H9 (cell line): ENCODE data around the gene CLEC4C. TPM values are rescaled to one million over a fixed set of nuclear protein-coding genes. Genes with fewer than 3 reads are reported as not detected.

Experiments
- DNase-seq: peaks from one replicate; pipeline ENCODE4 v3.0.0-alpha.2; 2017
- H2AFZ ChIP-seq: one replicate; pipeline ENCODE4 v1.6.1; 2013; ENCODE audit warnings: mild to moderate bottlenecking, low read length, control low read depth, moderate library complexity
- H2AK5ac ChIP-seq: 2 replicates; pipeline ENCODE4 v1.6.1; 2013; ENCODE audit warnings: low read length, control low read depth, mixed read lengths; ENCODE audit not compliant: insufficient read length
- H2BK120ac ChIP-seq: one replicate; pipeline ENCODE4 v1.6.1; 2013; ENCODE audit warnings: low read depth, mild to moderate bottlenecking, low read length, control low read depth, inconsistent platforms; ENCODE audit not compliant: poor library complexity, severe bottlenecking
- H2BK12ac ChIP-seq: 2 replicates; pipeline ENCODE4 v1.6.1; 2013; ENCODE audit warnings: low read length, control low read depth, mixed read lengths, low read depth; ENCODE audit not compliant: insufficient read length
- H2BK15ac ChIP-seq: 2 replicates; pipeline ENCODE4 v1.6.1; 2013; ENCODE audit warnings: low read depth, low read length, control low read depth
- H2BK20ac ChIP-seq: one replicate; pipeline ENCODE4 v1.6.1; 2013; ENCODE audit warnings: low read depth, mild to moderate bottlenecking, low read length, control low read depth, inconsistent platforms; ENCODE audit not compliant: poor library complexity, severe bottlenecking
- H2BK5ac ChIP-seq: 2 replicates; pipeline ENCODE4 v1.6.1; 2013; ENCODE audit warnings: low read length, control low read depth, mixed read lengths; ENCODE audit not compliant: insufficient read length
- H3K14ac ChIP-seq: 2 replicates; pipeline ENCODE4 v1.6.1; 2013; ENCODE audit warnings: low read length, control low read depth; ENCODE audit not compliant: insufficient read depth
- H3K18ac ChIP-seq: 2 replicates; pipeline ENCODE4 v1.6.1; 2013; ENCODE audit warnings: low read depth, mild to moderate bottlenecking, mixed read lengths, low read length, control low read depth; ENCODE audit not compliant: insufficient read length
- H3K23ac ChIP-seq: 2 replicates; pipeline ENCODE4 v1.6.1; 2013; ENCODE audit warnings: low read length, control low read depth, mixed read lengths, low read depth; ENCODE audit not compliant: insufficient read length
- H3K23me2 ChIP-seq: 2 replicates; pipeline ENCODE4 v1.6.1; 2013; ENCODE audit warnings: low read depth, mild to moderate bottlenecking, mixed read lengths, low read length, control low read depth; ENCODE audit not compliant: insufficient read length, poor library complexity, severe bottlenecking
- H3K27ac ChIP-seq: 2 replicates; pipeline ENCODE4 v1.5.1; 2013; ENCODE audit warnings: low read length, control low read depth, mixed read lengths, low read depth; ENCODE audit not compliant: insufficient read length
- H3K27me3 ChIP-seq: 2 replicates; pipeline ENCODE4 v1.6.1; 2013; ENCODE audit warnings: low read length, control low read depth, inconsistent platforms; ENCODE audit not compliant: insufficient read depth
- H3K4ac ChIP-seq: 2 replicates; pipeline ENCODE4 v1.6.1; 2013; ENCODE audit warnings: low read depth, mild to moderate bottlenecking, control low read depth, inconsistent platforms, low read length, moderate library complexity
- H3K4me1 ChIP-seq: 2 replicates; pipeline ENCODE4 v1.6.1; 2013; ENCODE audit warnings: low read length, control low read depth, inconsistent platforms; ENCODE audit not compliant: insufficient read depth
- H3K4me2 ChIP-seq: 2 replicates; pipeline ENCODE4 v1.6.1; 2013; ENCODE audit warnings: low read length, control low read depth, mixed read lengths; ENCODE audit not compliant: insufficient read length, insufficient read depth
- H3K56ac ChIP-seq: 2 replicates; pipeline ENCODE4 v1.6.1; 2013; ENCODE audit warnings: low read depth, mild to moderate bottlenecking, mixed read lengths, low read length, control low read depth; ENCODE audit not compliant: insufficient read length
- H3K79me1 ChIP-seq: 2 replicates; pipeline ENCODE4 v1.6.1; 2013; ENCODE audit warnings: low read depth, mild to moderate bottlenecking, moderate library complexity, low read length, control low read depth, inconsistent platforms; ENCODE audit not compliant: insufficient read depth, poor library complexity, severe bottlenecking
- H3K79me2 ChIP-seq: 2 replicates; pipeline ENCODE4 v1.6.1; 2013; ENCODE audit warnings: low read length, control low read depth, inconsistent platforms; ENCODE audit not compliant: insufficient read depth
- H3K9ac ChIP-seq: 2 replicates; pipeline ENCODE4 v1.6.1; 2013; ENCODE audit warnings: low read length, control low read depth, mixed read lengths; ENCODE audit not compliant: insufficient read length; ENCODE audit errors: extremely low read depth
- H3K9me3 ChIP-seq: one replicate; pipeline ENCODE4 v1.6.1; 2013; ENCODE audit warnings: low read depth, low read length, inconsistent platforms; ENCODE audit not compliant: control insufficient read depth
- H3T11ph ChIP-seq: one replicate; pipeline ENCODE4 v1.6.1; 2013; ENCODE audit warnings: mild to moderate bottlenecking, low read length, control low read depth, inconsistent platforms
- H4K20me1 ChIP-seq: one replicate; pipeline ENCODE4 v1.6.1; 2013; ENCODE audit not compliant: control insufficient read depth, insufficient read length, insufficient read depth
- H4K5ac ChIP-seq: 2 replicates; pipeline ENCODE4 v1.6.1; 2013; ENCODE audit warnings: low read depth, mild to moderate bottlenecking, mixed read lengths, low read length, control low read depth; ENCODE audit not compliant: insufficient read length
- H4K8ac ChIP-seq: replicated peaks from 2 replicates; pipeline ENCODE4 v1.6.1; 2013; ENCODE audit warnings: low read length, control low read depth, mixed read lengths, low read depth; ENCODE audit not compliant: insufficient read length
- H4K91ac ChIP-seq: 2 replicates; pipeline ENCODE4 v1.6.1; 2013; ENCODE audit warnings: low read depth, mild to moderate bottlenecking, moderate library complexity, mixed read lengths, low read length, control low read depth; ENCODE audit not compliant: insufficient read length
- H3K27ac Mint-ChIP-seq, 3 experiments: 2 replicates in 2 of 3; 3 replicates in 1 of 3; pipeline ENCODE4 v1.8.0; 2020 to 2021; ENCODE audit warnings: mixed read lengths in 3 of 3, mild to moderate bottlenecking in 1 of 3, moderate library complexity in 1 of 3
- H3K27me3 Mint-ChIP-seq: 2 replicates; pipeline ENCODE4 v1.8.0; 2021; ENCODE audit warnings: low read depth, mild to moderate bottlenecking, moderate library complexity, mixed read lengths
- H3K36me3 Mint-ChIP-seq, 3 experiments: 2 replicates in 2 of 3; 3 replicates in 1 of 3; pipeline ENCODE4 v1.8.0; 2020 to 2021; ENCODE audit warnings: low read depth in 3 of 3, mixed read lengths in 3 of 3; ENCODE audit not compliant: insufficient read depth in 1 of 3
- H3K4me1 Mint-ChIP-seq, 2 experiments: 2 replicates each; pipeline ENCODE4 v1.8.0; 2020; ENCODE audit warnings: mixed read lengths in 2 of 2
- H3K4me3 Mint-ChIP-seq, 2 experiments: 2 replicates in 1 of 2; 3 replicates in 1 of 2; pipeline ENCODE4 v1.8.0; 2020 to 2021; ENCODE audit warnings: mild to moderate bottlenecking in 2 of 2, mixed read lengths in 2 of 2, moderate library complexity in 1 of 2
- H3K9me3 Mint-ChIP-seq, 2 experiments: 2 replicates in 1 of 2; 3 replicates in 1 of 2; pipeline ENCODE4 v1.8.0; 2020; ENCODE audit warnings: mild to moderate bottlenecking in 2 of 2, mixed read lengths in 2 of 2, moderate library complexity in 1 of 2
- CTCF ChIP-seq: fragments of 200-600 bp; sonication (generic); conservative IDR thresholded peaks from 3 replicates; pipeline ENCODE4 v1.8.0; 2021; ENCODE audit warnings: antibody characterized with exemption, mild to moderate bottlenecking
- WGBS: extraction: QIAGEN DNeasy Blood & Tissue Kit; methylation state at CpG from one replicate; pipeline ENCODE4 v1.1.7; 2013; ENCODE audit warnings: missing lambda C conversion rate, low lambda C conversion rate, mixed read lengths; ENCODE audit not compliant: insufficient read length; ENCODE audit errors: extremely low coverage; 5-methylcytosine and 5-hydroxymethylcytosine counted together
- total RNA-seq: library from RNA; stranded (reverse); gene quantifications from 2 replicates; pipeline ENCODE4 v1.2.1, GENCODE V29; 2021

The CLEC4C gene
- total RNA-seq, 1 experiment from 2014 or later = 0.26 TPM

- no peak for DNase-seq
- H4K8ac ChIP-seq = no peak overlapping the region
- Mint-ChIP-seq H3K36me3 (no peaks in the 10 kb centered on the region), H3K4me3 (no peak overlapping the region), H3K9me3 (no peaks in the 10 kb centered on the region), H3K27me3 (no peaks in the 10 kb centered on the region), H3K4me1 (peaks cover 14 to 18% of the 10 kb centered on the region in 2 experiments), H3K27ac (no peak overlapping the region)
- H3K9me3 ChIP-seq = no peaks in the 10 kb centered on the region
- H3K4ac ChIP-seq = no peak overlapping the region
- H3K23ac ChIP-seq = no peak overlapping the region
- no peak overlapping the region for H2BK5ac ChIP-seq
- no peak overlapping the region for H2BK12ac ChIP-seq
- no peak overlapping the region for H2AFZ ChIP-seq
- H4K5ac ChIP-seq = no peak overlapping the region
- no peak overlapping the region for H2BK15ac ChIP-seq
- no peak for TF ChIP-seq CTCF
- no peak overlapping the region for H3K18ac ChIP-seq
- H3K14ac ChIP-seq = no peak overlapping the region
- no peaks in the 10 kb centered on the region for H3K79me2 ChIP-seq
- H3K9ac ChIP-seq = no peak overlapping the region
- H3K56ac ChIP-seq = no peak overlapping the region
- no peaks in the 10 kb centered on the region for H3K23me2 ChIP-seq
- H3K79me1 ChIP-seq = no peaks in the 10 kb centered on the region
- no peaks in the 10 kb centered on the region for H4K20me1 ChIP-seq
- H3K27me3 ChIP-seq = no peaks in the 10 kb centered on the region
- no peaks in the 10 kb centered on the region for H3K4me1 ChIP-seq
- H3K27ac ChIP-seq = no peak overlapping the region
- H2AK5ac ChIP-seq = no peak overlapping the region
- no peak overlapping the region for H3K4me2 ChIP-seq
- no peak overlapping the region for H4K91ac ChIP-seq
- no CpG with 5 or more reads among the region's 3 CpGs for WGBS
- H3T11ph ChIP-seq = no peak overlapping the region
- no peak overlapping the region for H2BK20ac ChIP-seq
- no peak overlapping the region for H2BK120ac ChIP-seq
Measured at GRCh38 chr12:7781274-7781673, 34.1 kb upstream of the CLEC4C start.
